C4-2B (cell line): Measurements from ENCODE around the gene VAC14.

Source experiments
- ZFX ChIP-seq: fragments of 450-650 bp; IDR thresholded peaks from 2 replicates; pipeline ENCODE4 v1.6.1; 2017
- TF ChIP-seq, protein P1 (sequence below): fragments of 450-650 bp; conservative IDR thresholded peaks from 2 replicates; pipeline ENCODE4 v1.5.1; 2017; ENCODE audit warnings: mild to moderate bottlenecking

DNA sequence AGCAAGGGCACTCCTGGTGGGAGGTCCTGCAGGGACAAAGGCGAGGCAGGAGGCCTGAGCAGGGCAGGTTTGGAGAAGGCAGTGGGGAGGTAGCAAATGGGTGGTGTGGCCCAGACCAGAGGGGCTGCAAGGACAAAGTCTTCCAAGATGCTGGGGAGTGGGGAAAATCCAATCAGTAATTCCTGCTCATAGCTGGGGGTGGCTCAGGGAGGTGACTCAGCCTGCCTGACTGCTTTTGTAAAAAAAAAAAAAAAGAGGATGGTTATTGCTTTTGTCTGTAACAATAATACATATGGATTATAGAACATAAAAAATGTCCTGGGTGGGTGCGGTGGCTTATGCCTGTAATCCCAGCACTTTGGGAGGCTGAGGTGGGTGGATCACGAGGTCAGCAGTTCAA, 149.4 kb downstream of the VAC14 start:
- TF ChIP-seq, protein P1, sequence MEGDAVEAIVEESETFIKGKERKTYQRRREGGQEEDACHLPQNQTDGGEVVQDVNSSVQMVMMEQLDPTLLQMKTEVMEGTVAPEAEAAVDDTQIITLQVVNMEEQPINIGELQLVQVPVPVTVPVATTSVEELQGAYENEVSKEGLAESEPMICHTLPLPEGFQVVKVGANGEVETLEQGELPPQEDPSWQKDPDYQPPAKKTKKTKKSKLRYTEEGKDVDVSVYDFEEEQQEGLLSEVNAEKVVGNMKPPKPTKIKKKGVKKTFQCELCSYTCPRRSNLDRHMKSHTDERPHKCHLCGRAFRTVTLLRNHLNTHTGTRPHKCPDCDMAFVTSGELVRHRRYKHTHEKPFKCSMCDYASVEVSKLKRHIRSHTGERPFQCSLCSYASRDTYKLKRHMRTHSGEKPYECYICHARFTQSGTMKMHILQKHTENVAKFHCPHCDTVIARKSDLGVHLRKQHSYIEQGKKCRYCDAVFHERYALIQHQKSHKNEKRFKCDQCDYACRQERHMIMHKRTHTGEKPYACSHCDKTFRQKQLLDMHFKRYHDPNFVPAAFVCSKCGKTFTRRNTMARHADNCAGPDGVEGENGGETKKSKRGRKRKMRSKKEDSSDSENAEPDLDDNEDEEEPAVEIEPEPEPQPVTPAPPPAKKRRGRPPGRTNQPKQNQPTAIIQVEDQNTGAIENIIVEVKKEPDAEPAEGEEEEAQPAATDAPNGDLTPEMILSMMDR: no peak
- TF ChIP-seq ZFX: no peak
